Epithelial cell of prostate (primary cell): ENCODE measurements around the gene FAF1.
A peak's percentile ranks its signal among the peaks of the same experiment; 100 is the strongest.

Experiments used
- DNase-seq: peaks from one replicate; pipeline ENCODE4 v3.0.0-alpha.2; 2011; ENCODE audit warnings: low read depth, low spot score
- H3K27ac ChIP-seq: fragments of 450-650 bp; 2 replicates; pipeline ENCODE4 v1.5.1; 2017; ENCODE audit warnings: mild to moderate bottlenecking

FAF1 gene

GRCh38 chr1:50476800-50477199, 483.3 kb downstream of the FAF1 start:
- H3K27ac ChIP-seq: no peak overlapping the region
- DNase-seq: no peak

- peak; percentile 10 for DNase-seq
These were observed 484.9 kb downstream of the FAF1 start for GRCh38 chr1:50474859-50475809.

DNA sequence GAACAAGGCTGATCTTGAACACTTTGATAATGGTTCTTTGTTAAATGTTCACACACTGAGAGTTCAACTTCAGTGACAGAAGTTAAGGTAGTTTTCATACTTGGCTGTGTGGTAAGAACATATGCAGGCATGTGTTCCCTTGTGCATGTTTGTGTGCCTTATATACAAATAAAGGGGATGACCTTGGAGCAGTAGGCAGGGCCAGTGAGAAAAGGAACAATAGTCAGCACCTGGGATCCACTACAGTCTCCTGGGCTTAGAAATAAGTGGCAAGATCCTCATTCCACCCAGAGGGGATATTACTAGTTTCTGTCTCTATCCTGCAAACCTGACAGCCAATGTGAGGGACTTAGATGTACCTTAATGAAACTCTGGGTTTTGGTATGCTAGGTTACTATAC, 486.6 kb downstream of the FAF1 start:
- no peak overlapping the region for H3K27ac ChIP-seq
- no peak for DNase-seq

More at GRCh38 chr1:50474859-50475809, 484.9 kb downstream of the FAF1 start:
- H3K27ac ChIP-seq: no peak overlapping the region

- H3K27ac ChIP-seq: no peak overlapping the region
- no peak for DNase-seq
These were observed 488.1 kb downstream of the FAF1 start for GRCh38 chr1:50471967-50472366.

DNA sequence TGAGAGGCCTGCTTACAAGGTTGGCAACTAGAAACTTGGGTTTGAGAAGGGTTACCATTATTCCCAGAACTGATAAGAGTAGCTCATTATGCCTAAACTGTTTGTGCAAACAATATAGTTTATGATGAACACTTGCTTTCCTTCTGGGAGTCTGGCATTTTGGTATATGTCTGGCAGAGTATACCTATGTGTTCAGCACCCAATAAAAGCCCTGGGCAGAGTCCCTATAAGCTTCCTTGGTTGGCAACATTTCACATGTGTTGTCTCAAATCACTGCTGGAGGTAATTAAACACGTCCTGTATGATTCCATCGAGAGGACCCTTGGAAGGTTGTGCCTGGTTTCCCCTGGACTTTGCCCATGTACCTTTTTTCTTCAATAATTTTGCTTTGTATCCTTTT, 497.1 kb downstream of the FAF1 start:
- H3K27ac ChIP-seq: no peak overlapping the region
- no peak for DNase-seq

- no peak for DNase-seq
- H3K27ac ChIP-seq: no peak overlapping the region
These were observed 501.6 kb downstream of the FAF1 start for GRCh38 chr1:50458507-50458906.

GRCh38 chr1:50454911-50455310, 505.2 kb downstream of the FAF1 start:
- no peak overlapping the region for H3K27ac ChIP-seq
- no peak for DNase-seq

- DNase-seq: no peak
These were observed 506.8 kb downstream of the FAF1 start for GRCh38 chr1:50453266-50453665.

DNA sequence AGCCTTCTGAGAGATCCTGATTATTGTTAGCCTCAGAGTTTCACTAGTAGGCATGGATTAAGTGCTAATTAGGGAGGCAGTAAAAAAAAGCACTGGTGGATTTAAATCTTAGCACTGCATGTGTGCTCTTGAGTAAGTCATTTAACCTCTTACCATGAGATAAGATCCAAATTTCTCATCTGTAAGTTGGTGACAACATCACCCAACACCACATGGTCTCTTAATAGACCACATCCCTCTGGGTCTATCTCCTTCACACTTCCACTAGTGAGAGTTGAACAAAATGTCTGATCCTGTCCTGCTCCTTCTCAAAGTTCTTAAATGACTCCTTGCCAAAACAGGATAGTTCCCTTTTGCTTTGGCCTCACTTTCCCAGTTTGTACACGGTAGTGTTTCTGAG, 507.4 kb downstream of the FAF1 start:
- H3K27ac ChIP-seq: no peak overlapping the region
- no peak for DNase-seq

More at GRCh38 chr1:50453266-50453665, 506.8 kb downstream of the FAF1 start:
- H3K27ac ChIP-seq: no peak overlapping the region

GRCh38 chr1:50450861-50451653, 509.0 kb downstream of the FAF1 start:
- H3K27ac ChIP-seq: no peak overlapping the region
- DNase-seq: no peak

DNA sequence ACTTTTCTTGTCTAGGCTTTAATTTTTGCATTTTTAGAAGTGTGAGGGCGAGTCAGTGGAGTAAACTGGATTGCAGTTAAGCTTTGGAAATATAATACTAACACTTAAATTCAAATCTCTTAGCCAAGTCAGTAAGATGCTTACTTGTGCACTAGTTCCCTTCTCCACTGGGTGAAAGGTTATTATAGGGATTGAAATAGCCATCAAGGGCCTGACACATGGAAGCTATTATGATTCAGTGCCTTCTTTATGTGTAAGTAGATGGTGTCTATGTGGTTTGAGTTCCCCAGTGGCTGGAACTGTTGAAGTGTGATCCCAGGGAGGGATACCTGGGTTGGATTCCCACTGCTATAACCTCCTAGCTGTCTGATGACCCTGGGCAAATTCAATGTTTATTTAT, 512.1 kb downstream of the FAF1 start:
- DNase-seq: no peak
- no peak overlapping the region for H3K27ac ChIP-seq

DNA sequence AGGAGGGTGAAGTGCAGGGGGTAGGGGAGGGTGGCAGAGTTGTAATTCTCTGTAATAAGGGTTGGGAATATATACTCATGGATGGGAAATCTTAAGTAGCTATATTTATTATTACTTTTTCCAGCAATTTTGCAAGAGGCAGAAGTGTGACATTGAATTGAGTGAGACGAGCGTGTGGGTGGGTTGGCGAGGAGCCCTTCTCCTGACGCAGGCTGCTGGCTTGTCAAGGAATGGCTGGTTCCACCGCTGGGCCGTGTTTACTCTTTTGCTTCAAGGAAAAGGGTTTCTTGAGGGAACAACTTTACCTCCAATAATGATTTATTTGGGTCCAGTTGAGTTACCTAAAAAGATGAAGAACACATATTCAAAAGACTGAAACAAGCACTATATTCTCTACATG, 518.9 kb downstream of the FAF1 start:
- no peak overlapping the region for H3K27ac ChIP-seq
- no peak for DNase-seq

DNA sequence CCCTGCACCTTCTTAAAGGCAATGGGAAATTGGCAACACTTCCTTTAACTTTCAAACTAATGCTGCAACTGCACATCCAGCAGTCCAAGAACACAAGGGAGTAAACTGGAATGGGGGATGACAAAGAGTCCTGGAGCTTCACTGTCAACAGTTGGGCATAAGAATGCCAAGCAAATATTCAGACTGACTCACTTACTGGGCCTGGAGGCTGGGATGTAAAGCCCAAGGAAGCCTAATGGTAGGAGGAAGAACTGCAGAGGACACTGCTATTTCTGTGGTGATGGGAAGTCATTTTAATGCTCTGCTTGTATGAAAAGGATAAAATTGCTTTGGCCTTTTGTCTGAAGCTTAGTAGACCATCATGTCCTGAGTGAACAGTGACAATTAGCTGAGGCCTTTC, 521.1 kb downstream of the FAF1 start:
- no peak overlapping the region for H3K27ac ChIP-seq
- no peak for DNase-seq

- no peak for DNase-seq
- H3K27ac ChIP-seq: no peak overlapping the region
These were observed 523.6 kb downstream of the FAF1 start for GRCh38 chr1:50436489-50436888.

DNA sequence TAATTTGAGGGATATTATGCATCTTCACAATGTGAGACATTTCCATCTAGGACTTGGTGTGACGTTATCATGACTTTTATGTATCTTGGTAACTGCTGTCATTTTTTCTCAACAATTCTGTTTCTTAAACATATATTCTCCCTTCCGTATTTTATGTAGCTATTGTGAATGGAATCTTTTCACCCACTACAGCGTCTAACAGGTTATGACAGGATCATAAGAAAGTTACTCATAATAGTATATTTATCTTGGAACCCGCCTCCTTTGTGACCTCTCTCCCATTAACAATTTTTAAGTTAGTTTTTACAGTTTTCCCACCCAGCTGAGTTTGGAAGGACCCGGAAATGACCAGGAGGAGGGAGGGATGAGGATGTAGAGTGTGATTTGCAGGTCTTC, 530.1 kb downstream of the FAF1 start:
- no peak overlapping the region for H3K27ac ChIP-seq
- DNase-seq: no peak

DNA sequence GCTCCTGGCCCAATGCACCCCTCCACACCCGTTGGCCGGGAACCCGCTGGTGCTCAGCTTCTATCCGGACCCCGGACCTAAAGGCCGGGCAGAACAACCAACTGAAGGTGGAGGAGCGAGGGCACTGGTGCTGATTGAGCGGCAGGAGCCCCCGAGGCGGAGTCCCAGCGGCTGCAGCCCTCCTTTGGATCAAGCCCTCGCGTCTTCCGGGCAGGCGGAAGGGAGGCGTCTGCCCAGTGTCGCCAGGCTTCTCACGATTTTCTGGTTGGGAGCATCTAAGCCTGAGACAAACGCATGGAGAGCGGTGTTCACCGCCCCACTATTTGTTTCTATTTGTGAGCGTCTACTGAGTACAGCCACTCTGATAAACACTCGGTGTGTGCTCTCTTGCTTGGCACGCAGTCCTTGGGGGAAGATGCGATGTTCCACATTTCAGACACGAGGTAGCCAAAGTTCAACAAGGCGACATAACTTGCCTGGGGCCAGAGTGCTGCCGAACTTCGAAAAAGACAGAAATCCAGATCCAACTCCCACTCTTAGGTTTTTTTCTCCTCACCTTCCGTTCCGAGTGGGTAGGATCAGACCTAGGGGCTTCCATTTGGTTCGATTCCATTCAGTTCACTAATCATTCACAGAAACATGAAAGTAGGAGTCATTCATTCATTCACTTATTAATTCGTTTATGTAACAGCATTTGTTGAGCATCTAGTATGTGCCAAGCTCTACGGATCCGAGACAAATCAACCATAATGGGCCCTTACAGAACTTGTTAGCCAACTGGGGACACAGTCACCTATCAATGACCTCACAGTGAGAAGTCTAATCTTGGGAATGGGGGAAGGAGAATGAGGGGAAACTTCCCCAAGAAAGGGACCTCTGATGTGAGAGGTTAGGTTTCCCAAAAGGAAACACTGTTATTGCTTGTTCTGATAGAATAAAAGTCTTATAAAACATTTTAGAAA, 532.0 kb downstream of the FAF1 start:
- H3K27ac ChIP-seq: no peak overlapping the region
- DNase-seq: no peak

DNA sequence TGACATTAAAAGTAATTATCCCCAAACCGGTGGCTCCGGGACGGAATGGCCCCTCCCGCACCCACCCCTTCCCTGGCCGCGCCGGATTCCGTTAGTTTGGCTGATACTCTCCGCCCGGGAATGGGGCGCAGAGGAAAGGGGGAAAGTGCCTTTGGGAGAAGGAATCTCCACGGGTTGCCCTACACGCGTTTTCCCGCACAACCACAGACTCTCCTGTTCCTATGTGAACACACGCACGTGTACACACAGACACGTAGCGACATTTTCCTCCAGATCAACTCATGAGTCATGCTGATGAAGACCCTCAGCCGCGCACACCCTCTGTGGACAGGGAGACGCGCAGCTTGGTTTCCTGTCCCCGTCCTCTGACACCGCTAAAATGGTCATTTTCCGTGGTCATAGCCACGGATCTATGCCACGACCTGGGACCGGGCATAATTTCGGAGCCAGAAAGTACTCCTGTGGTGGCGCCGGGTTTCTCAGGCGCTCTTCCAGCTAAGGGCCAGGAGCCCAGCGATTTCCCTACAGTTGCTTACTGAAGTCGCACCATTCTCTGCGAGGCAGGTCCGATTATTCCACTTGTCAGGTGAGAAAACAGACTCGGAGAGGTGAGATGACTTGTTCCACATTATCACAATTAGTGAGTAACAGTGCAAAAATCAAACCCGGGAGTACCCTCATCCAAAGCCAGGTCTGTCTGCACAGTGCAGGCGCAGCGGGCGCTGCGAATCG, 532.8 kb downstream of the FAF1 start:
- no peak for DNase-seq
- H3K27ac ChIP-seq: no peak overlapping the region

- DNase-seq: no peak
- no peak overlapping the region for H3K27ac ChIP-seq
These were observed 533.4 kb downstream of the FAF1 start for GRCh38 chr1:50426702-50427085.

DNA sequence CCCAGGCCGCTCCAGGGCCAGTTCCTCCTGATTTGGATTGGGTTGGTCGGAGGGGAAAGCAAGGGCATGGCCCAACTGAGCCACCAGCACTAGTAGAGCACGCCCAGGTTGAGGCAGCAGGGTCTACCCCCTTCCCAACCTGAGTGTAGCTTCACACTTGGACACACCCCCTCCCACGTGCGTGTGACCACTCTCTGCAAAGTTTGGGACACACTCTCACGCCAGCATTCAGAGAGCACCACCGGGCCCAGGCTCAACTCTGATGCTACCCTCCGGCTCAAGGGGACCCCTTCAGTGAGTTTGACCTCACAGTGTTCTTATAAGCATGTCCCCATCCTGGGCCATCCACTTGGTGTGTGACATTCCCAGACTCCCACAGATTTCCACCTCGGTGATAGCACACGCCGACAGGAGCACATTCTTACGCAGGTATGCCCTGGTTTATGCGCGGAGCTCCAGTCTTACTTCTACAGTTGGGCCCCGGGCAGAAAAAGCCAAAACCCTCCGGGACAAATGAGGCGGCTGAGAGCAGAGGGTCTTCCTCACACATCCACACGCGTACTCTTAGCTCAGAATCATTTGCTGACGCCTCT, 533.9 kb downstream of the FAF1 start:
- no peak overlapping the region for H3K27ac ChIP-seq
- DNase-seq: no peak
